Erythroblast (primary cell): ENCODE results near the gene GDPD3.

Experiments
- GATA1 ChIP-seq: IDR thresholded peaks from 2 replicates; pipeline ENCODE4 v1.6.1; 2011; ENCODE audit warnings: low read depth, mild to moderate bottlenecking, control low read depth, low read length, moderate library complexity
- POLR2A ChIP-seq: IDR thresholded peaks from 2 replicates; pipeline ENCODE4 v1.6.1; 2011; ENCODE audit warnings: mild to moderate bottlenecking, low read length

GRCh38 chr16:30060346-30060745 is 53.0 kb downstream of the GDPD3 start:
- TF ChIP-seq POLR2A (no peak), GATA1 (no peak)
